ENCODE measurements around the gene COL21A1.

The COL21A1 gene

DNA sequence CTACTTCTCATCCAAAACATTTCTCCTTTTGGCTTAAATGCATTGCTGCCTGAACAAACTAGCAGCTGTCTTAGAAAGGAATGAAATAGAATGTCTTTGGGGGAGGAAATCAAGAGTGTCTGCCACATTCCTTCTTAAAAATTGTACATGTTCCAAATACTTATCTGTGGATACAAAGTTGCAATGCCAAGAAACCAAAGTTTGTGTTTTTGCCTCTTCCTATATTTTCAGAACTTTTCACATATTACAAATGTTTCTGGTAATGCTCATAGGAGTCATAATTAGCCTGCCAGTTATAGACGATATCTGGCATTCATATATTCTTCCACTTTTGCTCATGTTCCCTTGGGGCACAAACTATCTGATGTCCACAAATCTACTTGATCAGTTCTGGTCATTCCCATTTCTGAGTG, 206.5 kb downstream of the COL21A1 start:
- Histone ChIP-seq H3K79me2 (ENCODE audit: low read length) (no peaks in the 10 kb centered on the region), H4K20me1 (ENCODE audit: insufficient read depth, low read length) (no peaks in the 10 kb centered on the region), H3K9ac (ENCODE audit: low read length) (peak overlapping the region; percentile 34; the same call in 1 of the 2 replicates), H3K4me1 (ENCODE audit: low read length) (peaks cover 23% of the 10 kb centered on the region), H3K36me3 (replicated peaks; ENCODE audit: low read depth, low read length) (peaks cover 5% of the 10 kb centered on the region), H3K4me3 (ENCODE audit: low read length) (peak overlapping the region; percentile 38; the same call in 1 of the 2 replicates), H3K27ac (ENCODE audit: low read length) (peak overlapping the region; percentile 61), H3K4me2 (ENCODE audit: low read length) (peak overlapping the region; percentile 66), H3K9me3 (ENCODE audit: insufficient read depth, low read length) (0 out of 2 replicates have a peak, but pooled peaks cover 6% of the 10 kb centered on the region), H2AFZ (ENCODE audit: low read depth, low read length) (peak overlapping the region; percentile 67), H3K27me3 (ENCODE audit: low read depth, low read length) (no peaks in the 10 kb centered on the region)
- no peak for TF ChIP-seq EZH2phosphoT487 (IDR thresholded peaks at IDR 0.05; ENCODE audit: low read depth)
- no peak for TF ChIP-seq CTCF (IDR thresholded peaks at IDR 0.05; ENCODE audit: low read depth, low read length)

DNA sequence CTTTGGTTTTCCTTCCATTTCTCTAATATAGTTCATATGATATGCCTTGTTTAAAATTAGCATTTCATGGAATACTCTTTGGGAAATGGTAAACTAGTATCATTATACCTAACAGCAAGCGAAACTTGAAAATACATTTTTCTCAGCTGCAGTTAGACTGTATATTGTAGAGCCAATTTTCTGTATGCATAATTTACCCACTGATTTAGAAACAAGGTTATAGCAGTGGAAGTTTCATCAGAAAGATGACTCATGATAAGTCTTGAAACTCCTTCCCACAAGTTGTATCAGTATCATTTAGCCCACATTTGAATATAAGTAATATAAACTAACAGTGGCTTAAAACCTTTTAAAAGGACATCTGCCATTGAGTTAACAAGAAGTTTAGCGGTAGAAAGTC, 207.2 kb downstream of the COL21A1 start:
- TF ChIP-seq CTCF (IDR thresholded peaks at IDR 0.05; ENCODE audit: low read depth, low read length) (no peak), EZH2phosphoT487 (IDR thresholded peaks at IDR 0.05; ENCODE audit: low read depth) (no peak)
- Histone ChIP-seq H3K36me3 (replicated peaks; ENCODE audit: low read depth, low read length) (peaks cover 5% of the 10 kb centered on the region), H4K20me1 (ENCODE audit: insufficient read depth, low read length) (no peaks in the 10 kb centered on the region), H2AFZ (ENCODE audit: low read depth, low read length) (peak overlapping the region; percentile 67), H3K27ac (ENCODE audit: low read length) (peak overlapping the region; percentile 61), H3K9me3 (ENCODE audit: insufficient read depth, low read length) (0 out of 2 replicates have a peak, but pooled peaks cover 6% of the 10 kb centered on the region), H3K79me2 (ENCODE audit: low read length) (no peaks in the 10 kb centered on the region), H3K4me2 (ENCODE audit: low read length) (peak overlapping the region; percentile 66), H3K27me3 (ENCODE audit: low read depth, low read length) (no peaks in the 10 kb centered on the region), H3K4me1 (ENCODE audit: low read length) (peaks cover 23% of the 10 kb centered on the region), H3K4me3 (ENCODE audit: low read length) (peak overlapping the region; percentile 38), H3K9ac (ENCODE audit: low read length) (peak overlapping the region; percentile 34)

DNA sequence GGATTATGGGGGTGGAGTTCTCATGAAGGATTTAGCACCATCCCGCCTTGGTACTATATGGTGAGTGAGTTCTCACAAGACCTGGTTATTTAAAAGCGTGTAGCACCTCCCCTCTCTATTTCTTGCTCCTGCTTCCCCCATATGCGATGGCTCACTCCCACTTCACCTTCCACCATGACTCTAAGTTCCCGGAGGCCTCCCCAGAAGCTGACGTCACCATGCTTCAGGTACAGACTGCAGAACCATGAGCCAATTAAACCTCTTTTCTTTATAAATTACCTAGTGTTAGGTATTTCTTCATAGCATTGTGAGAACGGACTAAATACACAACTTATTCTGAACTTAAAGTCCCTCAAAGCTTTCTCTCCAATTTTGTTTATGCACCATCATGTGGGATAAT, 208.6 kb downstream of the COL21A1 start:
- TF ChIP-seq EZH2phosphoT487 (IDR thresholded peaks at IDR 0.05; ENCODE audit: low read depth), result no peak
- TF ChIP-seq CTCF (IDR thresholded peaks at IDR 0.05; ENCODE audit: low read depth, low read length), result no peak
- no peak overlapping the region for H3K27ac ChIP-seq (ENCODE audit: low read length)

DNA sequence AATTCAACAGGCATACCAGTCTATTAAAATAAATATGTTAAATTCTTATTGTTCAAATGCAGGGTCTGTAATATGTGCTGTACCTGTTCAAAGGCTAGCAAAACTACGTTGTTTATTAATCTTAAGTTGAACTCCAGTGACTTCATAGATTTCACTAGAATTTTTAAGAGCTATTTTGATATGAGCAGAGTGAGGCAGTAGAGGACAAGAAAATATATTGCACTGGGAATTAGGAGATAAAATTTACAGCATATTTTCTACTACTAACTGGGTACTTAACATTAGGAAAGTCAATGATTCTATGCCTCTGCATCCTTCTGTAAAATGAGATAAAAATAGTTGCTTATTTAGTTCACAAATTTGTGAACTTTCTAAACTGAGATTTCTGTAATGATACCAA, 209.8 kb downstream of the COL21A1 start:
- 0 out of 2 replicates have a peak, but pooled peaks cover 6% of the 10 kb centered on the region for H3K9me3 ChIP-seq (ENCODE audit: insufficient read depth, low read length)
- peaks cover 23% of the 10 kb centered on the region for H3K4me1 ChIP-seq (ENCODE audit: low read length)
- no peak overlapping the region for H3K4me2 ChIP-seq (ENCODE audit: low read length)
- no peak overlapping the region for H3K9ac ChIP-seq (ENCODE audit: low read length)
- H3K79me2 ChIP-seq (ENCODE audit: low read length), result no peaks in the 10 kb centered on the region
- H3K27me3 ChIP-seq (ENCODE audit: low read depth, low read length), result no peaks in the 10 kb centered on the region
- peaks cover 5% of the 10 kb centered on the region for H3K36me3 ChIP-seq (replicated peaks; ENCODE audit: low read depth, low read length)
- H3K4me3 ChIP-seq (ENCODE audit: low read length), result no peak overlapping the region
- TF ChIP-seq EZH2phosphoT487 (IDR thresholded peaks at IDR 0.05; ENCODE audit: low read depth) (no peak), CTCF (IDR thresholded peaks at IDR 0.05; ENCODE audit: low read depth, low read length) (no peak)
- H2AFZ ChIP-seq (ENCODE audit: low read depth, low read length), result no peak overlapping the region
- H4K20me1 ChIP-seq (ENCODE audit: insufficient read depth, low read length), result no peaks in the 10 kb centered on the region
- no peak overlapping the region for H3K27ac ChIP-seq (ENCODE audit: low read length)

More for the DNA sequence above, 208.6 kb downstream of the COL21A1 start:
- Histone ChIP-seq H3K9ac (ENCODE audit: low read length) (no peak overlapping the region), H3K4me3 (ENCODE audit: low read length) (no peak overlapping the region), H3K36me3 (replicated peaks; ENCODE audit: low read depth, low read length) (peaks cover 5% of the 10 kb centered on the region), H3K4me1 (ENCODE audit: low read length) (peaks cover 23% of the 10 kb centered on the region), H4K20me1 (ENCODE audit: insufficient read depth, low read length) (no peaks in the 10 kb centered on the region), H3K79me2 (ENCODE audit: low read length) (no peaks in the 10 kb centered on the region), H3K9me3 (ENCODE audit: insufficient read depth, low read length) (0 out of 2 replicates have a peak, but pooled peaks cover 6% of the 10 kb centered on the region), H3K27me3 (ENCODE audit: low read depth, low read length) (no peaks in the 10 kb centered on the region), H2AFZ (ENCODE audit: low read depth, low read length) (no peak overlapping the region), H3K4me2 (ENCODE audit: low read length) (no peak overlapping the region)

Data from OCI-LY3 (cell line).